Loucy (cell line): ENCODE data around the gene ARL14.

Source experiments
- CTCF ChIP-seq: fragments of 200-600 bp; sonication (generic); conservative IDR thresholded peaks from 2 replicates; pipeline ENCODE4 v1.5.1; 2014; ENCODE audit warnings: mild to moderate bottlenecking, antibody characterized with exemption, low read length
- EZH2phosphoT487 ChIP-seq: fragments of 200-600 bp; IDR thresholded peaks from 2 replicates; pipeline ENCODE4 v1.6.1; 2018; ENCODE audit warnings: antibody characterized with exemption, mild to moderate bottlenecking, moderate library complexity, borderline replicate concordance

- TF ChIP-seq CTCF (no peak), EZH2phosphoT487 (no peak)
Observed at GRCh38 chr3:160644491-160644890, 32.5 kb upstream of the ARL14 start.
